SK-N-SH (cell line): ENCODE results near the gene RILPL2.

Source experiments
- EP300 ChIP-seq, 2 experiments: IDR thresholded peaks; 2 replicates each; pipeline versions ENCODE4 v1.4.0 to v1.6.1; 2012; ENCODE audit warnings: borderline replicate concordance in 1 of 2, low read depth in 1 of 2, low read length in 1 of 2
- FOXM1 ChIP-seq: IDR thresholded peaks from 2 replicates; pipeline ENCODE4 v1.4.0; 2012; ENCODE audit warnings: low read depth, mild to moderate bottlenecking
- POLR2AphosphoS5 ChIP-seq: IDR thresholded peaks from 2 replicates; pipeline ENCODE4 v1.6.1; 2012; ENCODE audit warnings: low read depth, low read length
- REST ChIP-seq: IDR thresholded peaks from 2 replicates; pipeline ENCODE4 v1.6.1; 2012; ENCODE audit warnings: mild to moderate bottlenecking, low read depth, low read length, moderate library complexity
- SMC3 ChIP-seq: IDR thresholded peaks from 2 replicates; pipeline ENCODE4 v1.6.1; 2012; ENCODE audit warnings: low read depth, low read length, improper control_type of control experiment
- TCF12 ChIP-seq: IDR thresholded peaks from 2 replicates; pipeline ENCODE4 v1.4.0; 2012
- YY1 ChIP-seq: IDR thresholded peaks from 2 replicates; pipeline ENCODE4 v1.4.0; 2012; ENCODE audit warnings: low read depth, mild to moderate bottlenecking
- TF ChIP-seq, protein P1 (sequence below): fragments of 200-600 bp; sonication (generic); IDR thresholded peaks from 2 replicates; pipeline ENCODE4 v1.6.1; 2017; ENCODE audit warnings: antibody characterized with exemption, mild to moderate bottlenecking, moderate library complexity
- TF ChIP-seq, protein P2 (sequence below): IDR thresholded peaks from 2 replicates; pipeline ENCODE4; 2012

DNA sequence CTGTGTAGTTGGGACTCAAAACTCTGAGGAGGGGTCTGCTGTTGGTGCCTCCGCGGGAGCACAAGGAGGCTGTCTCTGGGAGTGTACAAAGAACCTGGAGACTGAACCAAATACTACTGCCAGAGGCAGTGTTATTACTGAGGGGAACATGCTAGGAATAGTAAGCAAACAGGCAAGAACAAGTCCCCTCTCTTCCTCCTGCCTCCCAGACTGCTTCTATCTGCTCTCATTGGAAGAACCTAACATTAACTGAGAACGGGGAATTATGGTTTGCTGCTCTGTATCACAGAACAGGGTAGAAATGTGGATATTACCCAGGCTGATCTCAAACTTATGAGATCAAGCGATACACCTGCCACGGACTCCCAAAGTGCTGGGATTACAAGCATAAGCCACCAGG lies 57.1 kb downstream of the RILPL2 start:
- TF ChIP-seq, protein P1, sequence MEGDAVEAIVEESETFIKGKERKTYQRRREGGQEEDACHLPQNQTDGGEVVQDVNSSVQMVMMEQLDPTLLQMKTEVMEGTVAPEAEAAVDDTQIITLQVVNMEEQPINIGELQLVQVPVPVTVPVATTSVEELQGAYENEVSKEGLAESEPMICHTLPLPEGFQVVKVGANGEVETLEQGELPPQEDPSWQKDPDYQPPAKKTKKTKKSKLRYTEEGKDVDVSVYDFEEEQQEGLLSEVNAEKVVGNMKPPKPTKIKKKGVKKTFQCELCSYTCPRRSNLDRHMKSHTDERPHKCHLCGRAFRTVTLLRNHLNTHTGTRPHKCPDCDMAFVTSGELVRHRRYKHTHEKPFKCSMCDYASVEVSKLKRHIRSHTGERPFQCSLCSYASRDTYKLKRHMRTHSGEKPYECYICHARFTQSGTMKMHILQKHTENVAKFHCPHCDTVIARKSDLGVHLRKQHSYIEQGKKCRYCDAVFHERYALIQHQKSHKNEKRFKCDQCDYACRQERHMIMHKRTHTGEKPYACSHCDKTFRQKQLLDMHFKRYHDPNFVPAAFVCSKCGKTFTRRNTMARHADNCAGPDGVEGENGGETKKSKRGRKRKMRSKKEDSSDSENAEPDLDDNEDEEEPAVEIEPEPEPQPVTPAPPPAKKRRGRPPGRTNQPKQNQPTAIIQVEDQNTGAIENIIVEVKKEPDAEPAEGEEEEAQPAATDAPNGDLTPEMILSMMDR = no peak
- TF ChIP-seq TCF12 = no peak
- TF ChIP-seq EP300 (IDR thresholded peaks at IDR 0.05; ENCODE audit: borderline replicate concordance in 1 of 2, low read depth in 1 of 2, low read length in 1 of 2) = no peak
- no peak for TF ChIP-seq REST
- no peak for TF ChIP-seq SMC3
- TF ChIP-seq, protein P2, sequence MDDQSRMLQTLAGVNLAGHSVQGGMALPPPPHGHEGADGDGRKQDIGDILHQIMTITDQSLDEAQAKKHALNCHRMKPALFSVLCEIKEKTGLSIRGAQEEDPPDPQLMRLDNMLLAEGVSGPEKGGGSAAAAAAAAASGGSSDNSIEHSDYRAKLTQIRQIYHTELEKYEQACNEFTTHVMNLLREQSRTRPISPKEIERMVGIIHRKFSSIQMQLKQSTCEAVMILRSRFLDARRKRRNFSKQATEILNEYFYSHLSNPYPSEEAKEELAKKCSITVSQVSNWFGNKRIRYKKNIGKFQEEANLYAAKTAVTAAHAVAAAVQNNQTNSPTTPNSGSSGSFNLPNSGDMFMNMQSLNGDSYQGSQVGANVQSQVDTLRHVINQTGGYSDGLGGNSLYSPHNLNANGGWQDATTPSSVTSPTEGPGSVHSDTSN = no peak
- no peak for TF ChIP-seq POLR2AphosphoS5
- no peak for TF ChIP-seq FOXM1
- no peak for TF ChIP-seq YY1
